BLaER1 (cell line): Measurements from ENCODE around the gene MBTPS1.

Experiments
- H3K27ac ChIP-seq: shearing (Covaris generic); formaldehyde crosslinking; 2 replicates; pipeline ENCODE4 v1.8.1; 2022
- H3K27me3 ChIP-seq: shearing (Covaris generic); formaldehyde crosslinking; 2 replicates; pipeline ENCODE4 v1.8.1; 2022
- H3K36me3 ChIP-seq: shearing (Covaris generic); formaldehyde crosslinking; 2 replicates; pipeline ENCODE4 v1.8.1; 2022
- H3K4me1 ChIP-seq: shearing (Covaris generic); formaldehyde crosslinking; 2 replicates; pipeline ENCODE4 v1.8.1; 2022
- H3K4me2 ChIP-seq: shearing (Covaris generic); formaldehyde crosslinking; 2 replicates; pipeline ENCODE4 v1.8.1; 2022
- H3K4me3 ChIP-seq: shearing (Covaris generic); formaldehyde crosslinking; 2 replicates; pipeline ENCODE4 v1.8.1; 2022
- H3K9ac ChIP-seq: shearing (Covaris generic); formaldehyde crosslinking; 2 replicates; pipeline ENCODE4 v1.8.1; 2022
- H3K9me3 ChIP-seq: shearing (Covaris generic); formaldehyde crosslinking; 2 replicates; pipeline ENCODE4 v1.8.1; 2022
- H4K20me1 ChIP-seq: shearing (Covaris generic); formaldehyde crosslinking; 2 replicates; pipeline ENCODE4 v1.8.1; 2022
- Cebpa-rat ChIP-seq: shearing (Covaris generic); IDR thresholded peaks from 2 replicates; pipeline ENCODE4 v1.8.1; 2022

Gene MBTPS1

DNA sequence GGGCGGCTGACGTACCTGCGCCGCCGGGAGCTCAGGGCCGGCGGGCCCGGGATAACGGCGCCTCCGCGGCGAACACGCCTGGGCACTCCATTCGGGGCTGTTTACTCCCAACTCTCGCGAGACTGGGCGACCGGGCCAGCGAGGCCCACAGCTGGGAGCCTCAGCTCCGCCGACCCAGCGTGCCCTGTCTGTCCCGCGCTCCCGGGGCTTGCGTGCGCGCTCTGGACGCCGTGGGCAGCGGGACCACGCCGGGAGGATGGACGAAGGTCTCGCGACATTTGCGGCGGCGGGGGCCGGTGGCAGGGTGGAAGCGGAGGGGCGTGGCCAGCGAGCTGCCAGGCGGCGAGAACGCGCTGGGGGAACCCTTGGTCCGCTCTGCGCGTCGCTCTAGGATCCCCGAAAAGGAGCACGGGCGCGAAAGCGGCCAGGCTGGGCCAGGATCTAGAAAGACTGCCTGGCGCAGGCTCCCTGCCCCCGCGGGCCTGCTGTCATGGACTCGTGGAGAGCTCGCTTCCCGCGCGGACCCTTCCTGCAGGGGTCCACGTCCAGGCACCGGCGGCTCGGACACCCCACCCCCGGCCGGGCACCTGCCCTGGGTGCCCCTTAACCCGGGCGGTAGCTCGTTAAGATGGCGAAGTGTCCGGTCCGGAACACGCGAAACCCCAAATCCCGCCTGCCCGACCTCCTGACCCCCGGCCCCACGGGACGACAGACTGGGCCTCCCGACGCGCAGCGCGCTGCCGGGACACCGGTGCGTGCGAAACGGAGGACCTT is at the start of gene MBTPS1:
Gene MBTPS1, minus strand, starts transcription at position 223 of the 774 bp plus-strand sequence. CDS start 15,159 bp downstream, outside the sequence.
- TF ChIP-seq Cebpa-rat = no peak
- H3K27ac ChIP-seq = peak within 1 kb of the TSS; percentile 95

DNA sequence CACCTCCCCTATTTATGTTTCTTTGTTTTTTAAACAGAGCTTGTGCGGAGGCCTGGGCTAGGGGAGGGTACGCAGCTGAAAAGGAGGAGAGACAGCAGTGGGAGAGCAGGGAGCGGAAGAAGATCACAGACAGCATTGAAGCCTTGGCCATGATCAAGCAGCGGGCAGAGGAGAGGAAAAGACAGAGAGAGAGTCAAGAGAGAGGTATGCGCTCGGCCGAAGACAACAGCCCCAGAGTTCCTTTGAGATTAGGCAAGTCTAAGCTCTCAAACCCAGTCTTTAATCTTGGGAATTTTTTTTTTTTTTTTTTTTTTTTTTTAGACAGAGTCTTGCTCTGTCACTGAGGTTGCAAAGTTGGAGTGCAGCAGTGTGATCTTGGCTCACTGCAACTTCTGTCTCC is 49.0 kb upstream of the MBTPS1 start:
- Histone ChIP-seq H3K9me3 (no peaks in the 10 kb centered on the region), H3K4me2 (no peak overlapping the region), H3K4me1 (peaks cover 23% of the 10 kb centered on the region), H4K20me1 (no peaks in the 10 kb centered on the region), H3K27me3 (no peaks in the 10 kb centered on the region), H3K4me3 (no peak overlapping the region), H3K9ac (no peak overlapping the region), H3K36me3 (no peaks in the 10 kb centered on the region), H3K27ac (no peak overlapping the region)
- TF ChIP-seq Cebpa-rat = no peak

More for the DNA sequence above, at the start of gene MBTPS1:
- Histone ChIP-seq H3K4me2 (peak within 1 kb of the TSS; percentile 87), H3K9me3 (no peaks in the 10 kb centered on the region), H3K4me1 (peaks cover 28% of the 10 kb centered on the region), H3K9ac (peak within 1 kb of the TSS; percentile 96), H3K4me3 (peak within 1 kb of the TSS; percentile 91), H3K27me3 (no peaks in the 10 kb centered on the region), H3K36me3 (peaks cover 15% of the 10 kb centered on the region; the same call in 1 of the 2 replicates), H4K20me1 (peaks cover 44% of the 10 kb centered on the region)

- Histone ChIP-seq H3K27ac (no peak overlapping the region), H3K4me2 (no peak overlapping the region), H3K4me3 (no peak overlapping the region), H3K9ac (no peak overlapping the region), H3K27me3 (no peaks in the 10 kb centered on the region), H4K20me1 (no peaks in the 10 kb centered on the region), H3K4me1 (0 out of 2 replicates have a peak, but pooled peaks cover 8% of the 10 kb centered on the region), H3K9me3 (no peaks in the 10 kb centered on the region), H3K36me3 (no peaks in the 10 kb centered on the region)
- no peak for TF ChIP-seq Cebpa-rat
Measured at GRCh38 chr16:84161801-84162200, 45.1 kb upstream of the MBTPS1 start.

DNA sequence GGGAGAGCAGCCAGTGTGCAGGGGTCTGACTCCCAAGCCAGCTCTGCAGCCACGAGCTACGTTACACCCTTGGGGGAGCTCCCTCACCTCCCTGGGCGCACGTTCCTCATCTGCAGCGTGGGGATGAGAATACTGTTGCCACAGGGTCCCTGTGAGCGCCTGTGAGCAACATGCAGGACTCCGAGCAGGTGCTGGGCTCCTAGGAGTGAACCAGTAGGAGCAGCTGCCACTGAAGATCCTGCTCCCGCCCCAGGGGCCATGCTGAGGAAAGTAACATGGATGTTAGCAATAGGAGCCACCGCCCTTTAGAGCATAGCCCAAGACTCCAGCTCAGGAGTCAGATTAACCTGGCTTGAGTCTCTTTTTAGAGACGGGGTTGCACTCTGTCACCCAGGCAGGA is 44.3 kb upstream of the MBTPS1 start:
- Histone ChIP-seq H3K4me2 (no peak overlapping the region), H4K20me1 (no peaks in the 10 kb centered on the region), H3K4me3 (no peak overlapping the region), H3K9me3 (no peaks in the 10 kb centered on the region), H3K9ac (no peak overlapping the region), H3K4me1 (0 out of 2 replicates have a peak, but pooled peaks cover 8% of the 10 kb centered on the region), H3K36me3 (no peaks in the 10 kb centered on the region), H3K27me3 (no peaks in the 10 kb centered on the region), H3K27ac (no peak overlapping the region)
- no peak for TF ChIP-seq Cebpa-rat

- no peak overlapping the region for H3K4me3 ChIP-seq
- no peak overlapping the region for H3K9ac ChIP-seq
- H3K4me1 ChIP-seq = 0 out of 2 replicates have a peak, but pooled peaks cover 8% of the 10 kb centered on the region
- H3K4me2 ChIP-seq = no peak overlapping the region
- H3K36me3 ChIP-seq = no peaks in the 10 kb centered on the region
- H3K9me3 ChIP-seq = no peaks in the 10 kb centered on the region
- no peaks in the 10 kb centered on the region for H4K20me1 ChIP-seq
- no peak overlapping the region for H3K27ac ChIP-seq
- TF ChIP-seq Cebpa-rat = no peak
- H3K27me3 ChIP-seq = no peaks in the 10 kb centered on the region
Measured at GRCh38 chr16:84159800-84160199, 43.1 kb upstream of the MBTPS1 start.

DNA sequence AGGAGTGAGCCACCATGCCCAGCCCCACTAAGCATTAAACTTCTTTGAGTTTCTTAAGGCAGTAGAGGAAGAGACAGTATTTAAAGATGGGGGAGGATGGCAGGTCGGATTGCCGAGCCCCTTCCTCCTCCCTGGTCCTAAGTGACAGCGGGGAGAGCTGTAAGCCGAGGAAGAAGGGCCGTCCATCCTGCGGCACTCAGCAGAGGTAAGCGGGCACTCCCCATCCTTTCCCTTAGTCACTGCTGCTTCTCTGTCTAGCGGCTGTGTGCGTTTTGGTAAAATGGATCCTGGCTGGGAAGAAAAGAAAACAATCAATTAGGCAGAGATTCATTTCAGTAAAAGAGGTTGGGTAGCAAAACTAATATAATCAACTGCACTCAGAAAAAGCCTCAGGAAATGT is 42.3 kb upstream of the MBTPS1 start:
- 0 out of 2 replicates have a peak, but pooled peaks cover 8% of the 10 kb centered on the region for H3K4me1 ChIP-seq
- H3K27me3 ChIP-seq = no peaks in the 10 kb centered on the region
- H3K4me3 ChIP-seq = no peak overlapping the region
- H3K9ac ChIP-seq = no peak overlapping the region
- no peaks in the 10 kb centered on the region for H3K9me3 ChIP-seq
- no peak overlapping the region for H3K27ac ChIP-seq
- no peak overlapping the region for H3K4me2 ChIP-seq
- H4K20me1 ChIP-seq = no peaks in the 10 kb centered on the region
- no peak for TF ChIP-seq Cebpa-rat
- no peaks in the 10 kb centered on the region for H3K36me3 ChIP-seq

DNA sequence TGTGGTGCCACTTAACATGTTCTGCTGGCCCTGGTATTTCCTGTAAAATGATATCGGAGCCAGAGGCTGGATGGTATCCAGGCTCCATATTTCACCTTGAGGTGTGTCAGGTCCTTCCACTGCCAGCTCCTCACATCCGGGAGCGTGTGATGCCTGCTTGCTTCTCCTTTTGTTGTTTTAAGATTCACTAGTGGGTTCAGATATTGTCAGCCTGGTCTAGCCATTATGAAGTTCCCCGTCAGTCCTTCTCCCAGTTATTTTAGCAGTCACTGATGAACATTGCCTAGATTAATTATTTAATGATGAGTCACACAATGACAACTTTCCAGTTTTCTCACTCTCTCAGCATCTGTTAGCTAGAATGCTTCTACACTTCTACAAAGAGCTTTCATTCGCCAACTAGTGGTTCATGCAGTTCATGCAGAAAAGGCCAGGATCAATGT is 39.6 kb upstream of the MBTPS1 start:
- Histone ChIP-seq H3K36me3 (no peaks in the 10 kb centered on the region), H3K4me2 (no peak overlapping the region), H3K27ac (no peak overlapping the region), H3K4me3 (no peak overlapping the region), H3K9ac (no peak overlapping the region), H3K4me1 (no peaks in the 10 kb centered on the region), H4K20me1 (no peaks in the 10 kb centered on the region), H3K27me3 (no peaks in the 10 kb centered on the region), H3K9me3 (no peaks in the 10 kb centered on the region)
- TF ChIP-seq Cebpa-rat = no peak

DNA sequence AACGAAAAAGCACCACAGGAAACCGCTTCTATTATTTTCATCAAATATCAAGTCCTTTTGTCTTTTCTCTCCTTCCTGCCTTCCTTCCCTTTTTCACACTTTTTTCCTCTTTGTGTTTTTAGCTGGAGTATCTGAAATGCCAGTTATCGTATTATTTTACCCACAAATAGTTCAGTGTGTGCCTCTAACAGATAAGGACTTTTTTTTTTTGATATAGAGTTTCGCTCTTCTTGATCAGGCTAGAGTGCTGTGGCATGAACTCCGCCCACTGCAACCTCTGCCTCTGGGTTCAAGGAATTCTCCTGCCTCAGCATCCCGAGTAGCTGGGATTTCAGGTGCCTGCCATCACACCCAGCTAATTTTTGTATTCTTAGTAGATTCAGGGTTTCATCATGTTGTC is 39.0 kb upstream of the MBTPS1 start:
- H3K4me1 ChIP-seq = no peaks in the 10 kb centered on the region
- no peaks in the 10 kb centered on the region for H3K36me3 ChIP-seq
- H4K20me1 ChIP-seq = no peaks in the 10 kb centered on the region
- H3K9ac ChIP-seq = no peak overlapping the region
- H3K27ac ChIP-seq = no peak overlapping the region
- H3K27me3 ChIP-seq = no peaks in the 10 kb centered on the region
- H3K4me3 ChIP-seq = no peak overlapping the region
- H3K4me2 ChIP-seq = no peak overlapping the region
- TF ChIP-seq Cebpa-rat = no peak
- no peaks in the 10 kb centered on the region for H3K9me3 ChIP-seq

- no peaks in the 10 kb centered on the region for H3K9me3 ChIP-seq
- H3K4me1 ChIP-seq = no peaks in the 10 kb centered on the region
- no peak overlapping the region for H3K9ac ChIP-seq
- no peaks in the 10 kb centered on the region for H4K20me1 ChIP-seq
- no peak overlapping the region for H3K4me2 ChIP-seq
- H3K36me3 ChIP-seq = no peaks in the 10 kb centered on the region
- H3K4me3 ChIP-seq = no peak overlapping the region
- no peak overlapping the region for H3K27ac ChIP-seq
- no peaks in the 10 kb centered on the region for H3K27me3 ChIP-seq
- TF ChIP-seq Cebpa-rat = no peak
Measured at GRCh38 chr16:84155226-84155625, 38.5 kb upstream of the MBTPS1 start.

DNA sequence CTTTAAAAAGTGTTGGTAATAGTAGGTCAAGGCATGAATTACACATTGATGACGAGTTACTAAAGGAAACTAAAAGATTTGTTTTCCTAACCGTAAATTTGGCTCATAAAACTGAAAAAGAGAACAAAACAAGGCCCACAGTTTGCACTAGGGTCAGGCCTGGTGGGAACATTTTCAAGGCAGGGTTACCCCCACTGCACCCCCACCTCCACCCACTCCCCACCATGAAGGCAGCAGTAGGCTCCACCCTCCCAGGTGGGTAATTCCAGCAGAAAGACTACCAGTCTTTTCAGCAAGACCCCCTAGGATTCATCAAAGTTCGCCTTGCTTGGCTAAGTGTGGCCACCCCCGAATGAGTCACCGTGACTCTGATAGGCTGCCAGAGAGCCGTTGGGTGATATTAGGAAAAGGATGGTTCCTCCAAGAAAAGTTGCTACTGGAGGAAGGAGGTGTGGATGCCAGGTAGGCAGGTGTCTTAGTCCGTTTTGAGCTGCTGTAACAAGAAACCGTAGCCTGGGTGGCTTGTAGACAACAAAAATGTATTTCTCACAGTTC is 37.0 kb upstream of the MBTPS1 start:
- H3K9me3 ChIP-seq = no peaks in the 10 kb centered on the region
- H3K4me3 ChIP-seq = no peak overlapping the region
- no peaks in the 10 kb centered on the region for H4K20me1 ChIP-seq
- no peaks in the 10 kb centered on the region for H3K27me3 ChIP-seq
- no peaks in the 10 kb centered on the region for H3K4me1 ChIP-seq
- no peak for TF ChIP-seq Cebpa-rat
- H3K36me3 ChIP-seq = no peaks in the 10 kb centered on the region
- H3K27ac ChIP-seq = no peak overlapping the region
- no peak overlapping the region for H3K4me2 ChIP-seq
- H3K9ac ChIP-seq = no peak overlapping the region
